NK-92 (cell line): ENCODE results near the gene CSNK1A1L.

Experiments
- DNase-seq: peaks from one replicate; lab custom pipeline; 2025; ENCODE audit not compliant: unreplicated experiment; lab: John Stamatoyannopoulos, UW

Gene CSNK1A1L

GRCh38 chr13:37107868-37108267 lies 2.4 kb upstream of the CSNK1A1L start:
- DNase-seq, result no peak

- DNase-seq, result no peak
These were observed 2.0 kb upstream of the CSNK1A1L start for GRCh38 chr13:37107456-37107855.

DNA sequence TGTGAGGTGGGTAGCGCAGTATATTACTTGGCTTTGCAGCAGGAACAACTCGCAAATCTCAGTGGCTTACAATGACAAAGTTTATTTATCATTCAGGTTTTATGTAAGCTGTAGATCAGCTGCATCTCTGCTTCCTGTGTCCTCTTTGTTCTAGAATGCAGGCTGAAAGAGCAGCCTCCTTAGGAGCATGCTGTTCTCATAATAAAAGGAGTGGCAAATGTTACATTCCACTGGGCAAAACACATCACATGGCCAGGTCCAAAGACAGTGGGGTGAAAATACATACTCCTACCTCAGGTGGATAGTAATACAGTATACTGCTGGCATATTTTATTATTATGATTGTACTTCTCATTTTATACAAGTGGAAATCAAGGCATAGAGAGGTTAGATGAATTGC lies 1.2 kb upstream of the CSNK1A1L start:
- DNase-seq, result no peak

- no peak for DNase-seq
These were observed 2.6 kb downstream of the CSNK1A1L start for GRCh38 chr13:37102896-37103295.

GRCh38 chr13:37101201-37101600 lies 4.3 kb downstream of the CSNK1A1L start:
- DNase-seq, result no peak

- DNase-seq, result no peak
These were observed 4.7 kb downstream of the CSNK1A1L start for GRCh38 chr13:37100731-37101130.

DNA sequence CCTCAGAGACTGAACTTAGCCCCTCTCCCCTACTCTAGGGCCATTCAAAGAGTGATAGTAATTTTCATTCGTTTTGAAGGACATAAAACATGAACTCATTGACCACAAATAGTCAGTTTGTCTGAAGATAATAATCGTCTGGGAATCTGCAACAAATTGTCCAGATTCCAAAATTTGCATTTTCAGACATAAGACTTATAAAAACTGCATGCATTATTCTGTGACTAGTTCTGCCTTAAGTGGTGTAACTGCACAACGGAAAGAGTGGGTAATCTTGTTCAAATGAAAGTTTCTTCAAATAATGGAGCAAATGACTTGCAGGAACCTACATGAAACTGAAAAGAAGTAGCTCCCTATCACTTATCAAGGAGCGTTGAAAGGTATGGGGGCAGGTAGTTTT lies 8.4 kb downstream of the CSNK1A1L start:
- no peak for DNase-seq

GRCh38 chr13:37094840-37095239 lies 10.6 kb downstream of the CSNK1A1L start:
- no peak for DNase-seq

- DNase-seq, result no peak
These were observed 11.4 kb downstream of the CSNK1A1L start for GRCh38 chr13:37094099-37094498.

DNA sequence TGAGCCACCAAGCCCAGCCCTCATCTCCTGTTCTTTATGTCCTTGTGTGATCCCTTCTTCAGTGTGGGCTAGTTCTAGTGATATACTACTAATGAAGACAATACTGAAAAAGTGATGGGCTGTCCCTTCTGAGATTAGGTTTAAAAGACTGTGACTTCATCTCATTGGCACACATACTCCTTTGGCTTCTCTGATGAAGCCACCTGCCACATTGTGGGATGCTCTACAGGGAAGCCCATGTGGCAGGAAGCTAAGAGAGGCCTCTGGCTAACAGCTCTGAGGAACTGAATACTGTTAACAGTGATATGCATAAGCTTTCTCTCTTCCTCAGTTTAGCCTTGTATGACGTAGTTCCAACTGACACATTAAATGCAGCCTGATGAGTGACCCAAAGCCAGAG lies 13.6 kb downstream of the CSNK1A1L start:
- DNase-seq, result no peak

DNA sequence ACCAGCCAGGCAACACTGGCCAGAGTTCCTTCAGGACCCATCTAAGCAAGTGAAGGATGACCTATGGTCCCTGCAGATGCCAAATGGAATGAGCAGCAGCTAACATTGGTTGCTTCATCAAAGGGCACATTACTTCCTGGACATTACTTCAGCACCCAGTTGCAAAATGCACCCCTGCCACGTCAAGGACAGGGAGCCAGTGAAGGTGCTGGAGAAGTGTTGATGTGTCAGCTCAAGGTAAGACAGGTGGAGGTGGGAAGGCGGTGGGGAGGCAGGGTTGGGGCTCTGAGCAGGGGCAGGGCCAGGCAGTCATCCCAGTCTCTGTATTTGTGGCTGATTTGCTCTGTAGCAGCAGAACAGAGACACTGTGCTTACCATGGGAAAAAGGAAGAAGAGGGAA lies 14.6 kb downstream of the CSNK1A1L start:
- DNase-seq, result no peak

GRCh38 chr13:37089495-37089894 lies 16.0 kb downstream of the CSNK1A1L start:
- DNase-seq, result no peak

- DNase-seq, result no peak
These were observed 18.0 kb downstream of the CSNK1A1L start for GRCh38 chr13:37087486-37087885.

- DNase-seq, result no peak
These were observed 19.9 kb downstream of the CSNK1A1L start for GRCh38 chr13:37085606-37086005.

DNA sequence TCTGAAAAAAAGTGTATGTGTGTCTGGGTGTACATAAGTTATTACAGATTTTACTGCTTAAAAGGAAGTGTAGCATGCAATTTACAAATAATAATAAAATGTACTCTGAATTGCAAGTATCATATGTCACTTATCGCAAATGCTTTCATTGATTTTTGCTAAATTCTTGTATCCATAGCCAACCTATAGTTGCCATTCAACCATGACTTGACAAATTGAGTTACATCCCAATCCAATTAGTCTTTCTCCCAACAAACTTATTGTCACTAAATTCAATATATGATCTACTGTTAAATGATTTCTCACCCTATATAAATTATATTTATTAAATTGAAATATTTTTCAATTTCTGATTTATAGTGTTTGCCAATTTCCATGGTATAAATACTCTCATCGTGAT lies 28.6 kb downstream of the CSNK1A1L start:
- no peak for DNase-seq

- no peak for DNase-seq
These were observed 30.3 kb downstream of the CSNK1A1L start for GRCh38 chr13:37075164-37075563.

DNA sequence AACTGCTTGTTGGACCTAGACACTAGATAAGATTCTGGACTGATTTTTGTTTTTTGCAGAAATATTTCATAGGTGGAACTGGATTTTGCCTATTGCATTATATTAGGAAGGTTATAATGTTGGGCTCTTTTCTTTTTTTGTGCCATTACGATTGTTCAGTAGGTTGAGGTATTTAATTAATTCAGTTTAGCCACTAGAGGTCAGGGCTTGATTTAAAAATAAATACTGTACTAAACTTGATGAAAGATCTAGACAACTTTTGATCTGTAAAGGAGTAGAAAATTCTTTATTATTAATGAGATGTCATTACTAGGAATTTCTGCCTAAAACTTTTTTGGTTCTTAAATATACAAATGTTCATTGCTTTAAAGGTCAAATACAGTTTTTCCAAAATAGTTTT lies 30.8 kb downstream of the CSNK1A1L start:
- no peak for DNase-seq

DNA sequence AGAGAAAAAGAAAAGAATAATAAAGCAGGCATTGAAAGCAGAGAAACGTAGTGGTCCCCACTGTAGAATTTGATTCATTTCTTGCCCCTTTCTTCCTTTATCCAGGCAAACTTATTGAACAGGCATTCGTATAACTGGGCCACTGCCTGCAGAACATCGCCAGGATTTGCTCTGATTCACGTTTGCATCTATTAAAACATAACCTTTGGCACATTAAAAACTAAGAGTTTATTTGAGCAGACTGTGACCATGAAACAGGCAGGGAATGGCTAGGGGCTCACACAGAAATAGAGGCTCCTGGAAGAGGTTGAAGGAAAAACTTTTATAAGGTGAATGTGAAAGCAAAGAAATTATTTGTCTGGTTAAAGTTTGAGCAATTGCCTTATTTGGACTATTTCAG lies 33.4 kb downstream of the CSNK1A1L start:
- no peak for DNase-seq

DNA sequence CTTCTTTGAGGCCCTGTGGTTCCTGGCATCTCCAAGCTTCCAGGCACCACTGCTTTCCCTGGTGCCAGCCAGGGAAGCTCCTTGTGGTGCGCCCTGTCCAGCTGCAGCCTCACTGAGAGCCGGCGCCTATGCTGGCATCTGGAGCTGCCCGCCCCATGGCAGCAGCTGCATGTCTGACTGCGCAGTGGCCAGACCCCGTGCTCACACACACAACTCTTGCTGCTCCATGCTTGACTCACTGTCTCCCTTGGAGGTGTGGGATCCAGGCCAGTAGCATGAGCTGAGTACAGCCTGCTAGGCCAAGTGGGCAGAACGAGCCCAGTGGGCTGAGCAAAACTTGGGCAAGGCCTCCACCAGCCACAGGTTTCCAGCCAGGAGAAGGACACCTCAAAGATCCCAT lies 34.5 kb downstream of the CSNK1A1L start:
- no peak for DNase-seq

DNA sequence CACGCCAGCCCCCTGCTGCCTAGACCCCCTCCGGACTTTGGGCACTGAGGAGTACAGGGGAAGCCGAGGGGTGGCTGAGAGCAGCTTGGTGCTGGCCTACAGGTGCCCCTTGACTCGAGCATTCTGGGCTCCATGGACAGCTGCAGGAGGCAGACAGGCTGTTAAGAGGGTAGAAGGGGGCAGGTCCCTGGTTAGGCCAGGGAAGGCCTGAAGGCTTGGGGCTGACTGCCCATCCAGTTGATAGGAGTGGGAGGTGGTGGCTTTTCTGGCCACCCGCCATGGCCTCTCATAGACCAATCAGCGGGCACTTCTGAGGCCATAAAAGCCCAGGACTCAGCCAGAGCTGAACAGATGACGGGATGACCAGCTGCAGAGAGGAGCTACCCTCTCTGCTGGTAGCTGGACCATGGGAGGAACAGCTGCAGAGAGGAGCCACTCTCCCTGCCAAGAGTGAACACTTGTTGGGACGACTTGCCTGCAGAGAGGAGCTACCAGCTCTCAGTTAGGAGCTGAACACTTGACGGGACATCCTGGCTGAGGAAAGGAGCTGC lies 35.2 kb downstream of the CSNK1A1L start:
- DNase-seq, result no peak

GRCh38 chr13:37069597-37070103 lies 35.8 kb downstream of the CSNK1A1L start:
- DNase-seq, result no peak

DNA sequence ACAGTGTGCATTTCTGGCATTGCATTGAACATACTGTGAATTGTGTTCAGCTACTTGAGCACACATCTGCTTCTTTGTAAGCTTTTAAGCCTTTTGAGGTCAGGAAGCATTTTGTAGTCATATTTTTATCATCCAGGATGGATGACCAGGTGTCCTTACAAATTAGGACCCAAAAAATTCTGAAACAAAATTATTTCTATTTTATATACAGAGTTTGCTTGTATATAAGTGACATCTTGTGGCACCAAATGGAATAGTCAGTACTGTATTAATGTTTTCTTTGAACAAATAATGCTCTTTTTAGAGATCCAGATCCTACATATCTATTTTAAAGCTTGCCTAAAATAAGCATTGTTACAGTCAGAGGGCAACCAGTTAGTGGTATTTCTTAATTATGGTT lies 36.5 kb downstream of the CSNK1A1L start:
- no peak for DNase-seq

DNA sequence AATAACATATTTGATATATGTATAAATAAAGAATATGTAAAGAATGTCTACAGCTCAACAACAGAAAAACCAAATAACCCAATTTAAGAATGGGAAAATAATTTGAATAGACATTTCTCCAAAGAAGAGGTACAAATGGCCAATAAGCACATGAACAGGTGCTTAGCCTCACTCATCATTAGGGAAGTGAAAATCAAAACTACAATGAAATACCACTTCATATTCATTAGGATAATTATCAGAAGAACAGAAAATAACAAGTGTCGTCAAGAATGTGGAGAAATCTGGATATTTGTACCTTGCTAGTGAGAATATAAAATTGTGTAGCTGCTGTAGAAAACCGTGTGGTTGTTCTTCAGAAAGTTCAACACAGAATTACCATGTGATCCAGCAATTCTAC lies 37.6 kb downstream of the CSNK1A1L start:
- DNase-seq, result no peak
